Stimulated activated naive CD8-positive, alpha-beta T cell treated with anti-CD3 and anti-CD28 coated beads, Interleukin-15, amount 100 ng/mL, for 72 hours (primary cell): ENCODE data around the gene NPC1L1.
"Not testable (repeated sequence)": the region's sequence is repeated elsewhere in the genome, so short reads cannot be mapped to it uniquely, and the experiment has no call there.

Source experiments
- ATAC-seq: fragments of 150-1000 bp; cut with Tn5 transposase; 2 replicates; pipeline ENCODE4 v1.10.0; 2021; ENCODE audit warnings: mild to moderate bottlenecking, moderate library complexity
- DNase-seq, 2 donors: peaks; one replicate each; pipeline ENCODE4 v3.0.0; 2021 to 2022
- H3K27ac Mint-ChIP-seq, 2 donors: one replicate each; pipeline ENCODE4 v1.8.0; 2022; ENCODE audit warnings: mild to moderate bottlenecking in 2 of 2, mixed read lengths in 2 of 2, moderate library complexity in 2 of 2
- H3K27me3 Mint-ChIP-seq: one replicate; pipeline ENCODE4 v1.8.0; 2022; ENCODE audit warnings: mixed read lengths
- H3K4me1 Mint-ChIP-seq: one replicate; pipeline ENCODE4 v1.8.0; 2022; ENCODE audit warnings: mild to moderate bottlenecking, mixed read lengths
- H3K4me3 Mint-ChIP-seq, 2 donors: one replicate each; pipeline ENCODE4 v1.8.0; 2022; ENCODE audit warnings: mild to moderate bottlenecking in 2 of 2, mixed read lengths in 2 of 2, moderate library complexity in 1 of 2
- H3K9me3 Mint-ChIP-seq, 2 donors: one replicate each; pipeline ENCODE4 v1.8.0; 2022; ENCODE audit warnings: mixed read lengths in 2 of 2

The NPC1L1 gene

GRCh38 chr7:44569959-44570358 is 28.8 kb upstream of the NPC1L1 start:
- ATAC-seq, result no peak
- H3K27ac Mint-ChIP-seq, result no peak overlapping the region
- DNase-seq, result no peak
- H3K9me3 Mint-ChIP-seq, result no peaks in the 10 kb centered on the region
- H3K4me3 Mint-ChIP-seq, result no peak overlapping the region
- no peaks in the 10 kb centered on the region for H3K27me3 Mint-ChIP-seq
- peaks cover 65% of the 10 kb centered on the region for H3K4me1 Mint-ChIP-seq

- Mint-ChIP-seq H3K9me3 (no peaks in the 10 kb centered on the region), H3K4me3 (no peak overlapping the region), H3K4me1 (peaks cover 58% of the 10 kb centered on the region), H3K27ac (peak overlapping the region; percentile 54 to 88), H3K27me3 (no peaks in the 10 kb centered on the region)
- DNase-seq (no peak), ATAC-seq (no peak)
These were observed 27.8 kb upstream of the NPC1L1 start for GRCh38 chr7:44568771-44569560.

GRCh38 chr7:44567884-44568283 is 26.8 kb upstream of the NPC1L1 start:
- Mint-ChIP-seq H3K9me3 (no peaks in the 10 kb centered on the region), H3K27ac (no peak overlapping the region), H3K27me3 (no peaks in the 10 kb centered on the region), H3K4me1 (peaks cover 51% of the 10 kb centered on the region), H3K4me3 (no peak overlapping the region)
- no peak for ATAC-seq
- no peak for DNase-seq

GRCh38 chr7:44566680-44567079 is 25.6 kb upstream of the NPC1L1 start:
- peaks cover 42% of the 10 kb centered on the region for H3K4me1 Mint-ChIP-seq

GRCh38 chr7:44565795-44566559 is 24.8 kb upstream of the NPC1L1 start:
- DNase-seq (no peak), ATAC-seq (peak; percentile 49)
- Mint-ChIP-seq H3K27me3 (no peaks in the 10 kb centered on the region), H3K27ac (peak overlapping the region in 1 of 2 donors; percentile 81), H3K4me3 (no peak overlapping the region), H3K9me3 (no peaks in the 10 kb centered on the region), H3K4me1 (peaks cover 42% of the 10 kb centered on the region)

More at GRCh38 chr7:44566680-44567079, 25.6 kb upstream of the NPC1L1 start:
- DNase-seq (no peak), ATAC-seq (no peak)
- Mint-ChIP-seq H3K27ac (peak overlapping the region in 1 of 2 donors; percentile 52), H3K4me3 (no peak overlapping the region), H3K27me3 (no peaks in the 10 kb centered on the region), H3K9me3 (no peaks in the 10 kb centered on the region)

GRCh38 chr7:44565097-44565794 is 24.1 kb upstream of the NPC1L1 start:
- Mint-ChIP-seq H3K4me3 (no peak overlapping the region), H3K27me3 (no peaks in the 10 kb centered on the region), H3K27ac (peak overlapping the region; percentile 57 to 81), H3K4me1 (peaks cover 42% of the 10 kb centered on the region), H3K9me3 (no peaks in the 10 kb centered on the region)
- peak; percentile 80 for ATAC-seq
- DNase-seq, result peak; percentile 55 to 59

GRCh38 chr7:44564606-44565005 is 23.5 kb upstream of the NPC1L1 start:
- Mint-ChIP-seq H3K27ac (peak overlapping the region; percentile 44 to 81), H3K4me3 (no peak overlapping the region), H3K4me1 (peaks cover 38% of the 10 kb centered on the region), H3K27me3 (no peaks in the 10 kb centered on the region), H3K9me3 (no peaks in the 10 kb centered on the region)
- no peak for ATAC-seq
- DNase-seq, result no peak

GRCh38 chr7:44563171-44563679 is 22.1 kb upstream of the NPC1L1 start:
- ATAC-seq, result no peak
- H3K27me3 Mint-ChIP-seq, result no peaks in the 10 kb centered on the region
- H3K9me3 Mint-ChIP-seq, result no peaks in the 10 kb centered on the region
- H3K4me3 Mint-ChIP-seq, result no peak overlapping the region
- no peak for DNase-seq
- peaks cover 25% of the 10 kb centered on the region for H3K4me1 Mint-ChIP-seq
- H3K27ac Mint-ChIP-seq, result peak overlapping the region; percentile 35 to 83

GRCh38 chr7:44562622-44562962 is 21.5 kb upstream of the NPC1L1 start:
- not testable (repeated sequence) for H3K4me3 Mint-ChIP-seq, ATAC-seq, H3K9me3 Mint-ChIP-seq, H3K27me3 Mint-ChIP-seq, H3K27ac Mint-ChIP-seq, DNase-seq
- H3K4me1 Mint-ChIP-seq, result peaks cover 20% of the 10 kb centered on the region

- Mint-ChIP-seq H3K4me1 (peaks cover 15% of the 10 kb centered on the region), H3K9me3 (no peaks in the 10 kb centered on the region), H3K27me3 (no peaks in the 10 kb centered on the region), H3K4me3 (no peak overlapping the region), H3K27ac (no peak overlapping the region)
- ATAC-seq, result no peak
- DNase-seq, result no peak
These were observed 21.0 kb upstream of the NPC1L1 start for GRCh38 chr7:44561962-44562621.

GRCh38 chr7:44561481-44561880 is 20.4 kb upstream of the NPC1L1 start:
- Mint-ChIP-seq H3K27ac (no peak overlapping the region), H3K27me3 (no peaks in the 10 kb centered on the region), H3K4me3 (no peak overlapping the region), H3K4me1 (peaks cover 12% of the 10 kb centered on the region), H3K9me3 (no peaks in the 10 kb centered on the region)
- ATAC-seq (no peak), DNase-seq (no peak)

- H3K4me1 Mint-ChIP-seq, result no peaks in the 10 kb centered on the region
- DNase-seq (no peak), ATAC-seq (no peak)
- H3K4me3 Mint-ChIP-seq, result no peak overlapping the region
- no peaks in the 10 kb centered on the region for H3K27me3 Mint-ChIP-seq
- H3K9me3 Mint-ChIP-seq, result no peaks in the 10 kb centered on the region
- peak overlapping the region in 1 of 2 donors; percentile 8 for H3K27ac Mint-ChIP-seq
These were observed 18.4 kb upstream of the NPC1L1 start for GRCh38 chr7:44559485-44559884.

GRCh38 chr7:44557485-44557884 is 16.4 kb upstream of the NPC1L1 start:
- Mint-ChIP-seq H3K4me1 (no peaks in the 10 kb centered on the region), H3K9me3 (no peaks in the 10 kb centered on the region)
- no peak for ATAC-seq

GRCh38 chr7:44555350-44555749 is 14.2 kb upstream of the NPC1L1 start:
- DNase-seq (no peak), ATAC-seq (no peak)
- H3K27ac Mint-ChIP-seq, result peak overlapping the region in 1 of 2 donors; percentile 82
- no peaks in the 10 kb centered on the region for H3K4me1 Mint-ChIP-seq
- no peaks in the 10 kb centered on the region for H3K9me3 Mint-ChIP-seq
- H3K27me3 Mint-ChIP-seq, result no peaks in the 10 kb centered on the region
- H3K4me3 Mint-ChIP-seq, result no peak overlapping the region

More at GRCh38 chr7:44557485-44557884, 16.4 kb upstream of the NPC1L1 start:
- DNase-seq, result no peak
- Mint-ChIP-seq H3K4me3 (no peak overlapping the region), H3K27me3 (no peaks in the 10 kb centered on the region), H3K27ac (no peak overlapping the region)

- H3K9me3 Mint-ChIP-seq, H3K27me3 Mint-ChIP-seq, H3K4me1 Mint-ChIP-seq, H3K27ac Mint-ChIP-seq, ATAC-seq, DNase-seq, H3K4me3 Mint-ChIP-seq: not testable (repeated sequence)
These were observed 11.4 kb upstream of the NPC1L1 start for GRCh38 chr7:44552473-44553005.
